Neutrophil (primary cell): ENCODE measurements around the gene PLB1.
A peak's percentile ranks its signal among the peaks of the same experiment; 100 is the strongest.

ENCODE experiments used
- H3K27ac ChIP-seq: fragments of 200-600 bp; sonication (generic); 2 replicates; pipeline ENCODE4 v1.5.1; 2016; ENCODE audit warnings: mild to moderate bottlenecking, moderate library complexity
- H3K27me3 ChIP-seq: fragments of 200-600 bp; sonication (generic); 2 replicates; pipeline ENCODE4 v1.6.0; 2016; ENCODE audit warnings: mild to moderate bottlenecking
- H3K36me3 ChIP-seq: fragments of 200-600 bp; sonication (generic); 2 replicates; pipeline ENCODE4 v1.5.1; 2017
- H3K4me1 ChIP-seq, 2 experiments: fragments of 200-600 bp in 1 of 2; sonication (generic) in 1 of 2; 1 replicate in 1 of 2; 2 replicates in 1 of 2; pipeline versions ENCODE4 v1.5.1 to v1.6.1; 2013 to 2016; ENCODE audit warnings: low read depth in 1 of 2, low read length in 1 of 2, mild to moderate bottlenecking in 1 of 2, moderate library complexity in 1 of 2; ENCODE audit not compliant: control insufficient read depth in 1 of 2, insufficient read depth in 1 of 2
- H3K4me3 ChIP-seq, 2 experiments: fragments of 200-600 bp in 1 of 2; sonication (generic) in 1 of 2; 1 replicate in 1 of 2; 2 replicates in 1 of 2; pipeline ENCODE4 v1.5.1; 2013 to 2016; ENCODE audit warnings: low read depth in 1 of 2, low read length in 1 of 2, mild to moderate bottlenecking in 1 of 2, moderate library complexity in 1 of 2
- H3K9me3 ChIP-seq: fragments of 200-600 bp; sonication (generic); 2 replicates; pipeline ENCODE4 v1.5.1; 2016
- CTCF ChIP-seq: fragments of 200-600 bp; sonication (generic); IDR thresholded peaks from 2 replicates; pipeline ENCODE4 v1.5.1; 2016; ENCODE audit warnings: antibody characterized with exemption

The PLB1 gene

GRCh38 chr2:28621172-28622100 is 125.6 kb downstream of the PLB1 start:
- H3K9me3 ChIP-seq: no peaks in the 10 kb centered on the region
- H3K27me3 ChIP-seq: no peaks in the 10 kb centered on the region
- H3K36me3 ChIP-seq: peaks cover 30% of the 10 kb centered on the region
- peak; percentile 47 for TF ChIP-seq CTCF
- H3K4me1 ChIP-seq: peaks cover 65 to 66% of the 10 kb centered on the region in 2 experiments
- H3K4me3 ChIP-seq: peak overlapping the region; percentile 41 to 50
- peak overlapping the region; percentile 96 for H3K27ac ChIP-seq

DNA sequence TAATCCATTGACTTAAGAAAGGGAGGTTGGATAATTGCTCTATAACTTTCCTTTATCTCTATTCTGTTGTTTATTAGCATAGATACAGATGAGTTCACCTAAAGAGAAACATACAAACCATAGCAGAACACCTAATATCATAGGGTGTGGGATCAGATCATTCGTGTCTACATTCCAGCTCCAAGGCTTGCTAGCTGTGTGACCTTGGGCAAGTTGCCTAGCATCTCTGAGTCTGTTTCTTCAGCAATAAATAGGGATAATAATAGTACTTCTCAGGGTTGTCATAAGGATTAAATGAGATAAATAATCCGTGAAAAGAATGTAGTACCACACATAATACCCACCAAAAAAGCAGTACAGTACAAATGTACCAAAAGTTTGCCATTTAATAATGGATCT is 126.2 kb downstream of the PLB1 start:
- H3K4me3 ChIP-seq: peak overlapping the region in 1 of 2 experiments; percentile 41
- no peaks in the 10 kb centered on the region for H3K27me3 ChIP-seq
- H3K27ac ChIP-seq: peak overlapping the region; percentile 96
- TF ChIP-seq CTCF: no peak
- peaks cover 31% of the 10 kb centered on the region for H3K36me3 ChIP-seq
- no peaks in the 10 kb centered on the region for H3K9me3 ChIP-seq
- H3K4me1 ChIP-seq: peaks cover 65 to 66% of the 10 kb centered on the region in 2 experiments

- Histone ChIP-seq H3K4me1 (peaks cover 65 to 66% of the 10 kb centered on the region in 2 experiments), H3K27me3 (no peaks in the 10 kb centered on the region), H3K9me3 (no peaks in the 10 kb centered on the region), H3K4me3 (no peak overlapping the region), H3K36me3 (peaks cover 31% of the 10 kb centered on the region), H3K27ac (peak overlapping the region; percentile 96)
- no peak for TF ChIP-seq CTCF
These were observed 127.9 kb downstream of the PLB1 start for GRCh38 chr2:28623582-28624405.

- H3K4me3 ChIP-seq: peak overlapping the region in 1 of 2 experiments; percentile 43
- H3K9me3 ChIP-seq: no peaks in the 10 kb centered on the region
- peak overlapping the region; percentile 96 for H3K27ac ChIP-seq
- no peaks in the 10 kb centered on the region for H3K27me3 ChIP-seq
- H3K4me1 ChIP-seq: peaks cover 65 to 66% of the 10 kb centered on the region in 2 experiments
- peaks cover 33% of the 10 kb centered on the region for H3K36me3 ChIP-seq
- TF ChIP-seq CTCF: no peak
These were observed 128.6 kb downstream of the PLB1 start for GRCh38 chr2:28624436-28624792.

GRCh38 chr2:28624793-28625701 is 129.2 kb downstream of the PLB1 start:
- Histone ChIP-seq H3K9me3 (no peaks in the 10 kb centered on the region), H3K27ac (peak overlapping the region; percentile 96), H3K36me3 (peaks cover 39% of the 10 kb centered on the region), H3K27me3 (no peaks in the 10 kb centered on the region), H3K4me1 (peaks cover 59 to 60% of the 10 kb centered on the region in 2 experiments), H3K4me3 (peak overlapping the region; percentile 26 to 43)
- TF ChIP-seq CTCF: peak; percentile 49
